Subcutaneous preadipocyte (primary cell): ENCODE measurements around the gene DPT. TPM values are rescaled to one million over a fixed set of nuclear protein-coding genes. Genes with fewer than 3 reads are reported as not detected.

Experiments
- total RNA-seq: library from RNA; depleted of rRNA; stranded (reverse); fragments of >200 nt; gene quantifications from 2 replicates; pipeline ENCODE4 v1.2.3, GENCODE V29; 2012

DPT gene
- under 0.01 TPM in 1 of 2 replicates, not detected in the other for total RNA-seq

GRCh38 chr1:168728473-168729404 is at the start of gene DPT:
DPT (minus strand) TSS chr1:168729206; CDS start chr1:168729174, 32 bp downstream.

Other genes with a start within 250 kb of the DPT start
- gene XCL2, start 185.2 kb downstream of the DPT start, total RNA-seq, result not detected in 2 replicates
- gene XCL1, start 152.6 kb downstream of the DPT start, total RNA-seq, result not detected in 2 replicates